HepG2 (cell line): ENCODE measurements around the gene DCDC2. TPM values are rescaled to one million over a fixed set of nuclear protein-coding genes. Genes with fewer than 3 reads are reported as not detected.
A peak's percentile ranks its signal among the peaks of the same experiment; 100 is the strongest.

Experiments used
- EP300 ChIP-seq, 3 experiments: sonication (generic) in 1 of 3; formaldehyde crosslinking in 1 of 3; IDR thresholded peaks; 2 replicates each; pipeline versions ENCODE4 v1.5.1 to v1.6.1; 2011 to 2020; ENCODE audit warnings: low read depth in 2 of 3, low read length in 2 of 3, borderline replicate concordance in 1 of 3, improper control_type of control experiment in 1 of 3, mild to moderate bottlenecking in 1 of 3, missing genetic modification reagents in 1 of 3, moderate library complexity in 1 of 3
- GATA4 ChIP-seq: sonication (generic); IDR thresholded peaks from 2 replicates; pipeline ENCODE4 v1.6.1; 2016; ENCODE audit warnings: antibody characterized with exemption, low read depth, borderline replicate concordance
- KDM2A ChIP-seq: sonication (generic); formaldehyde crosslinking; IDR thresholded peaks from 2 replicates; pipeline ENCODE4 v1.4.0; 2020; ENCODE audit warnings: low read depth, missing genetic modification reagents, borderline replicate concordance
- MAFF ChIP-seq: IDR thresholded peaks from 2 replicates; pipeline ENCODE4 v1.6.1; 2011; ENCODE audit warnings: low read depth, low read length, improper control_type of control experiment
- MTF2 ChIP-seq: sonication (generic); formaldehyde crosslinking; IDR thresholded peaks from 2 replicates; pipeline ENCODE4 v1.5.0; 2020; ENCODE audit warnings: missing genetic modification reagents, borderline replicate concordance
- PHB2 ChIP-seq: fragments of 450-650 bp; IDR thresholded peaks from 2 replicates; pipeline ENCODE4 v1.6.1; 2018; ENCODE audit not compliant: partially characterized antibody
- SKI ChIP-seq: fragments of 450-650 bp; IDR thresholded peaks from one replicate; pipeline ENCODE4 v1.6.1; 2018; ENCODE audit warnings: mild to moderate bottlenecking; ENCODE audit not compliant: partially characterized antibody
- STAG1 ChIP-seq: sonication (generic); formaldehyde crosslinking; IDR thresholded peaks from 2 replicates; pipeline ENCODE4 v1.4.0; 2020; ENCODE audit warnings: missing genetic modification reagents
- TCF7 ChIP-seq: sonication (generic); IDR thresholded peaks from 2 replicates; pipeline ENCODE4 v1.6.1; 2016; ENCODE audit warnings: antibody characterized with exemption, low read depth
- YEATS2 ChIP-seq: sonication (generic); formaldehyde crosslinking; IDR thresholded peaks from 2 replicates; pipeline ENCODE4 v1.4.0; 2020; ENCODE audit warnings: missing genetic modification reagents, borderline replicate concordance
- ZFP90 ChIP-seq: sonication (generic); formaldehyde crosslinking; IDR thresholded peaks from 2 replicates; pipeline ENCODE4 v1.8.0; 2022; ENCODE audit warnings: missing genetic modification reagents, mild to moderate bottlenecking, inconsistent platforms, borderline replicate concordance
- ZNF44 ChIP-seq: sonication (generic); formaldehyde crosslinking; IDR thresholded peaks from 2 replicates; pipeline ENCODE4 v1.5.1; 2020; ENCODE audit warnings: mild to moderate bottlenecking, missing genetic modification reagents
- ZNF501 ChIP-seq: sonication (generic); formaldehyde crosslinking; IDR thresholded peaks from 2 replicates; pipeline ENCODE4 v1.5.1; 2020; ENCODE audit warnings: mild to moderate bottlenecking, moderate library complexity, missing genetic modification reagents
- ZNF615 ChIP-seq: sonication (generic); formaldehyde crosslinking; IDR thresholded peaks from 2 replicates; pipeline ENCODE4 v1.5.0; 2020; ENCODE audit warnings: mild to moderate bottlenecking, missing genetic modification reagents, borderline replicate concordance
- polyA plus RNA-seq, 8 experiments: library from polyadenylated mRNA; depleted of rRNA in 3 of 8; stranded (reverse) in 7 of 8; unstranded in 1 of 8; fragments of >200 nt; fragmentation: Illumina TruSeq in 4 of 8; extraction: Trizol in 4 of 8; gene quantifications; 2 replicates each; pipeline versions ENCODE4 v1.2.1 to v1.2.3, GENCODE V29; 2011 to 2016; ENCODE audit warnings: low read depth in 4 of 8, missing spikeins in 1 of 8, mixed read lengths in 1 of 8; ENCODE audit not compliant: insufficient read depth in 1 of 8
- total RNA-seq, 5 experiments: library from RNA; depleted of rRNA; stranded (reverse); fragments of >200 nt; fragmentation: Illumina TruSeq; extraction: Trizol; gene quantifications; 2 replicates each; pipeline ENCODE4 v1.2.3, GENCODE V29; 2016; ENCODE audit warnings: low read depth in 1 of 5
- TF ChIP-seq, protein P1 (sequence below): sonication (generic); formaldehyde crosslinking; IDR thresholded peaks from 2 replicates; pipeline ENCODE4 v1.4.0; 2020; ENCODE audit warnings: missing genetic modification reagents
- TF ChIP-seq, protein P2 (sequence below): sonication (generic); formaldehyde crosslinking; IDR thresholded peaks from 2 replicates; pipeline ENCODE4 v1.4.0; 2020; ENCODE audit warnings: missing genetic modification reagents
- TF ChIP-seq, protein P3 (sequence below), 2 experiments: IDR thresholded peaks; 2 replicates each; pipeline ENCODE4 v1.6.1; 2011 to 2012; ENCODE audit warnings: low read length in 2 of 2, borderline replicate concordance in 1 of 2, low read depth in 1 of 2, mild to moderate bottlenecking in 1 of 2, moderate library complexity in 1 of 2
- TF ChIP-seq, protein P4 (sequence below): sonication (generic); formaldehyde crosslinking; IDR thresholded peaks from 2 replicates; pipeline ENCODE4 v1.4.0; 2020; ENCODE audit warnings: missing genetic modification reagents; ENCODE audit errors: not compliant biosample characterization

Gene DCDC2
- total and polyA plus RNA-seq, 2 of the 13 experiments (the other 11 are each of a cell fraction or from before 2014, with no cell fraction given), result 9.0 to 36.2 TPM

DNA sequence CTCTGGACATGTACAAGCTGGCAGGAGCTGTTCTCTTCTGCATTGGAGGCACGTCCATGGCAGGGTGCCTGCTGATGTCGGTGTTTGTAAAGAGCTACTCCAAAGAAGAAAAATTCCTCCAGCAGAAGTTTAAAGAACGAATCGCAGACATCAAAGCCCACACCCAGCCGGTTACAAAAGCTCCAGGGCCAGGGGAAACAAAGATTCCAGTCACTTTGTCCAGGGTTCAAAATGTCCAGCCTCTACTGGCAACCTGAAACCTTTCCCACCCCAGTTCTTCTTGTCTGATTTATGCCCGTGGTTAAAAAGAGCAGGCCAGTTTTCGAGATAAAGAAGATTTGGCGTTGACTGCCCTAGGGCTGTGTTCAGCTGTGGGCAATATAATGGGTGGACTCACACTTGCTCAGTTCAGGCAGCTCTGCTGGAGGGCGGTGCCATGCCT is 212.1 kb downstream of the DCDC2 start (continued):
- TF ChIP-seq SKI, result peak; percentile 80
- TF ChIP-seq KDM2A, result peak; percentile 38; the same call in 1 of the 2 replicates
- no peak for TF ChIP-seq ZNF615
- 0 out of 2 replicates have a peak, but pooled peaks have one; percentile 23 for TF ChIP-seq ZFP90
- TF ChIP-seq STAG1 (CRISPR knock-in tag), result peak; percentile 11; the same call in 1 of the 2 replicates
- no peak for TF ChIP-seq ZNF44 (CRISPR knock-in tag)
- peak; percentile 57; the same call in 1 of the 2 replicates for TF ChIP-seq ZNF501 (CRISPR knock-in tag)
- no peak for TF ChIP-seq YEATS2 (CRISPR knock-in tag)
- TF ChIP-seq, protein P1, sequence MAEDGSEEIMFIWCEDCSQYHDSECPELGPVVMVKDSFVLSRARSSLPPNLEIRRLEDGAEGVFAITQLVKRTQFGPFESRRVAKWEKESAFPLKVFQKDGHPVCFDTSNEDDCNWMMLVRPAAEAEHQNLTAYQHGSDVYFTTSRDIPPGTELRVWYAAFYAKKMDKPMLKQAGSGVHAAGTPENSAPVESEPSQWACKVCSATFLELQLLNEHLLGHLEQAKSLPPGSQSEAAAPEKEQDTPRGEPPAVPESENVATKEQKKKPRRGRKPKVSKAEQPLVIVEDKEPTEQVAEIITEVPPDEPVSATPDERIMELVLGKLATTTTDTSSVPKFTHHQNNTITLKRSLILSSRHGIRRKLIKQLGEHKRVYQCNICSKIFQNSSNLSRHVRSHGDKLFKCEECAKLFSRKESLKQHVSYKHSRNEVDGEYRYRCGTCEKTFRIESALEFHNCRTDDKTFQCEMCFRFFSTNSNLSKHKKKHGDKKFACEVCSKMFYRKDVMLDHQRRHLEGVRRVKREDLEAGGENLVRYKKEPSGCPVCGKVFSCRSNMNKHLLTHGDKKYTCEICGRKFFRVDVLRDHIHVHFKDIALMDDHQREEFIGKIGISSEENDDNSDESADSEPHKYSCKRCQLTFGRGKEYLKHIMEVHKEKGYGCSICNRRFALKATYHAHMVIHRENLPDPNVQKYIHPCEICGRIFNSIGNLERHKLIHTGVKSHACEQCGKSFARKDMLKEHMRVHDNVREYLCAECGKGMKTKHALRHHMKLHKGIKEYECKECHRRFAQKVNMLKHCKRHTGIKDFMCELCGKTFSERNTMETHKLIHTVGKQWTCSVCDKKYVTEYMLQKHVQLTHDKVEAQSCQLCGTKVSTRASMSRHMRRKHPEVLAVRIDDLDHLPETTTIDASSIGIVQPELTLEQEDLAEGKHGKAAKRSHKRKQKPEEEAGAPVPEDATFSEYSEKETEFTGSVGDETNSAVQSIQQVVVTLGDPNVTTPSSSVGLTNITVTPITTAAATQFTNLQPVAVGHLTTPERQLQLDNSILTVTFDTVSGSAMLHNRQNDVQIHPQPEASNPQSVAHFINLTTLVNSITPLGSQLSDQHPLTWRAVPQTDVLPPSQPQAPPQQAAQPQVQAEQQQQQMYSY (CRISPR knock-in tag), result peak; percentile 73; the same call in 1 of the 2 replicates
- no peak for TF ChIP-seq PHB2
- peak; percentile 34; the same call in 1 of the 2 replicates for TF ChIP-seq GATA4
- peak; percentile 97 for TF ChIP-seq TCF7
- TF ChIP-seq, protein P2, sequence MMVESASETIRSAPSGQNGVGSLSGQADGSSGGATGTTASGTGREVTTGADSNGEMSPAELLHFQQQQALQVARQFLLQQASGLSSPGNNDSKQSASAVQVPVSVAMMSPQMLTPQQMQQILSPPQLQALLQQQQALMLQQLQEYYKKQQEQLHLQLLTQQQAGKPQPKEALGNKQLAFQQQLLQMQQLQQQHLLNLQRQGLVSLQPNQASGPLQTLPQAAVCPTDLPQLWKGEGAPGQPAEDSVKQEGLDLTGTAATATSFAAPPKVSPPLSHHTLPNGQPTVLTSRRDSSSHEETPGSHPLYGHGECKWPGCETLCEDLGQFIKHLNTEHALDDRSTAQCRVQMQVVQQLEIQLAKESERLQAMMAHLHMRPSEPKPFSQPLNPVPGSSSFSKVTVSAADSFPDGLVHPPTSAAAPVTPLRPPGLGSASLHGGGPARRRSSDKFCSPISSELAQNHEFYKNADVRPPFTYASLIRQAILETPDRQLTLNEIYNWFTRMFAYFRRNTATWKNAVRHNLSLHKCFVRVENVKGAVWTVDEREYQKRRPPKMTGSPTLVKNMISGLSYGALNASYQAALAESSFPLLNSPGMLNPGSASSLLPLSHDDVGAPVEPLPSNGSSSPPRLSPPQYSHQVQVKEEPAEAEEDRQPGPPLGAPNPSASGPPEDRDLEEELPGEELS (CRISPR knock-in tag), result peak; percentile 45; the same call in 1 of the 2 replicates
- TF ChIP-seq, protein P3, sequence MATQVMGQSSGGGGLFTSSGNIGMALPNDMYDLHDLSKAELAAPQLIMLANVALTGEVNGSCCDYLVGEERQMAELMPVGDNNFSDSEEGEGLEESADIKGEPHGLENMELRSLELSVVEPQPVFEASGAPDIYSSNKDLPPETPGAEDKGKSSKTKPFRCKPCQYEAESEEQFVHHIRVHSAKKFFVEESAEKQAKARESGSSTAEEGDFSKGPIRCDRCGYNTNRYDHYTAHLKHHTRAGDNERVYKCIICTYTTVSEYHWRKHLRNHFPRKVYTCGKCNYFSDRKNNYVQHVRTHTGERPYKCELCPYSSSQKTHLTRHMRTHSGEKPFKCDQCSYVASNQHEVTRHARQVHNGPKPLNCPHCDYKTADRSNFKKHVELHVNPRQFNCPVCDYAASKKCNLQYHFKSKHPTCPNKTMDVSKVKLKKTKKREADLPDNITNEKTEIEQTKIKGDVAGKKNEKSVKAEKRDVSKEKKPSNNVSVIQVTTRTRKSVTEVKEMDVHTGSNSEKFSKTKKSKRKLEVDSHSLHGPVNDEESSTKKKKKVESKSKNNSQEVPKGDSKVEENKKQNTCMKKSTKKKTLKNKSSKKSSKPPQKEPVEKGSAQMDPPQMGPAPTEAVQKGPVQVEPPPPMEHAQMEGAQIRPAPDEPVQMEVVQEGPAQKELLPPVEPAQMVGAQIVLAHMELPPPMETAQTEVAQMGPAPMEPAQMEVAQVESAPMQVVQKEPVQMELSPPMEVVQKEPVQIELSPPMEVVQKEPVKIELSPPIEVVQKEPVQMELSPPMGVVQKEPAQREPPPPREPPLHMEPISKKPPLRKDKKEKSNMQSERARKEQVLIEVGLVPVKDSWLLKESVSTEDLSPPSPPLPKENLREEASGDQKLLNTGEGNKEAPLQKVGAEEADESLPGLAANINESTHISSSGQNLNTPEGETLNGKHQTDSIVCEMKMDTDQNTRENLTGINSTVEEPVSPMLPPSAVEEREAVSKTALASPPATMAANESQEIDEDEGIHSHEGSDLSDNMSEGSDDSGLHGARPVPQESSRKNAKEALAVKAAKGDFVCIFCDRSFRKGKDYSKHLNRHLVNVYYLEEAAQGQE (IDR thresholded peaks at IDR 0.05; ENCODE audit: borderline replicate concordance in 1 of 2, low read depth in 1 of 2, low read length in 2 of 2), result peak in 1 of 2 experiments; percentile 77; a peak in 2 of 4 replicates
- TF ChIP-seq, protein P4, sequence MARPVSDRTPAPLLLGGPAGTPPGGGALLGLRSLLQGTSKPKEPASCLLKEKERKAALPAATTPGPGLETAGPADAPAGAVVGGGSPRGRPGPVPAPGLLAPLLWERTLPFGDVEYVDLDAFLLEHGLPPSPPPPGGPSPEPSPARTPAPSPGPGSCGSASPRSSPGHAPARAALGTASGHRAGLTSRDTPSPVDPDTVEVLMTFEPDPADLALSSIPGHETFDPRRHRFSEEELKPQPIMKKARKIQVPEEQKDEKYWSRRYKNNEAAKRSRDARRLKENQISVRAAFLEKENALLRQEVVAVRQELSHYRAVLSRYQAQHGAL (CRISPR knock-in tag), result no peak
- TF ChIP-seq MAFF, result no peak
- peak; percentile 48 to 91; a peak in 3 of 4 replicates for TF ChIP-seq EP300 (IDR thresholded peaks at IDR 0.05; ENCODE audit: low read depth in 2 of 2, low read length in 2 of 2)
- peak; percentile 72; the same call in 1 of the 2 replicates for TF ChIP-seq EP300 (CRISPR knock-in tag; IDR thresholded peaks at IDR 0.05; ENCODE audit: borderline replicate concordance)
- TF ChIP-seq MTF2 (CRISPR knock-in tag), result no peak
